HCT116 (cell line): ENCODE results near the gene IL17B. TPM values are rescaled to one million over a fixed set of nuclear protein-coding genes. Genes with fewer than 3 reads are reported as not detected.

ENCODE experiments used
- ATAC-seq: fragments of 200-7000 bp; cut with Tn5 transposase; 2 replicates; pipeline ENCODE4 v1.9.1; 2020; ENCODE audit warnings: mild to moderate bottlenecking, moderate library complexity
- BruUV-seq: library from RNA; stranded (reverse); fragments of 400-500 nt; replicated peaks from 2 replicates; lab custom pipeline; 2021; lab: Mats Ljungman, UMichigan
- CTCF ChIA-PET: fragments of 300-600 bp; sonication (Branson Sonifier 250); formaldehyde crosslinking; loops from one replicate; lab custom pipeline; 2021; ENCODE audit warnings: antibody characterized with exemption; lab: Charles Lee
- POLR2A ChIA-PET: fragments of 300-600, 350-600 bp; sonication (Branson Sonifier 250); formaldehyde crosslinking; loops from one replicate; lab custom pipeline; 2021; ENCODE audit warnings: antibody characterized with exemption; lab: Charles Lee
- RAD21 ChIA-PET, 2 experiments: fragments of 300-600 bp; sonication (Branson Sonifier 250); formaldehyde crosslinking; loops; one replicate each; lab custom pipeline; 2023; ENCODE audit warnings: low total read pairs in 2 of 2; ENCODE audit not compliant: uncharacterized antibody in 2 of 2, unreplicated experiment in 2 of 2, low non-redundant PET in 1 of 2; lab: Charles Lee
- DNase-seq: peaks from one replicate; pipeline ENCODE4 v3.0.0-alpha.2; 2010; ENCODE audit warnings: low read depth, low spot score
- H2AFZ ChIP-seq: fragments of 200-600 bp; shearing (Covaris generic), sonication (generic); 2 replicates; pipeline ENCODE4 v1.6.1; 2017; ENCODE audit warnings: low read depth, mixed run types, mixed read lengths, antibody characterized with exemption, low read length; ENCODE audit not compliant: poor library complexity, severe bottlenecking
- H3K27ac ChIP-seq: 2 replicates; pipeline ENCODE4 v1.5.1; 2012; ENCODE audit warnings: low read depth, low read length
- H3K27me3 ChIP-seq: fragments of 200-600 bp; sonication (generic); 2 replicates; pipeline ENCODE4 v1.6.1; 2016; ENCODE audit warnings: mixed run types, low read length, mixed read lengths; ENCODE audit not compliant: insufficient read depth
- H3K36me3 ChIP-seq, 2 experiments: fragments of 200-500 bp in 1 of 2; fragments of 200-600 bp in 1 of 2; sonication (Bioruptor generic) in 1 of 2; sonication (generic) in 1 of 2; 2 replicates each; pipeline versions ENCODE4 v1.5.1 to v1.6.1; 2014 to 2016; ENCODE audit warnings: low read length in 2 of 2, inconsistent platforms in 1 of 2, mixed read lengths in 1 of 2, mixed run types in 1 of 2; ENCODE audit not compliant: insufficient read depth in 2 of 2, control insufficient read depth in 1 of 2
- H3K4me1 ChIP-seq, 2 experiments: fragments of 200-600 bp in 1 of 2; sonication (generic) in 1 of 2; 2 replicates each; pipeline versions ENCODE4 v1.5.1 to v1.6.1; 2012 to 2017; ENCODE audit warnings: low read length in 2 of 2, inconsistent platforms in 1 of 2, mild to moderate bottlenecking in 1 of 2, mixed read lengths in 1 of 2, mixed run types in 1 of 2, moderate library complexity in 1 of 2; ENCODE audit not compliant: insufficient read depth in 2 of 2, control insufficient read depth in 1 of 2
- H3K4me2 ChIP-seq: fragments of 200-600 bp; sonication (generic); 2 replicates; pipeline ENCODE4 v1.6.1; 2017; ENCODE audit warnings: mixed run types, low read length, mixed read lengths
- H3K4me3 ChIP-seq, 2 experiments: fragments of 200-600 bp in 1 of 2; sonication (generic) in 1 of 2; replicated peaks in 1 of 2; 2 replicates each; pipeline ENCODE4 v1.5.1; 2011 to 2016; ENCODE audit warnings: low read length in 2 of 2, control low read depth in 1 of 2, low read depth in 1 of 2, mild to moderate bottlenecking in 1 of 2, mixed read lengths in 1 of 2, mixed run types in 1 of 2
- H3K79me2 ChIP-seq: fragments of 200-600 bp; sonication (generic); 2 replicates; pipeline ENCODE4 v1.6.1; 2017; ENCODE audit warnings: mild to moderate bottlenecking, mixed run types, low read length, moderate library complexity, mixed read lengths; ENCODE audit not compliant: insufficient read depth
- H3K9ac ChIP-seq: fragments of 200-600 bp; sonication (generic); 2 replicates; pipeline ENCODE4 v1.6.1; 2016; ENCODE audit warnings: low read length, mixed read lengths
- H3K9me2 ChIP-seq: fragments of 200-600 bp; sonication (generic), shearing (Covaris generic); 2 replicates; pipeline ENCODE4 v1.6.1; 2017; ENCODE audit warnings: mixed run types, mild to moderate bottlenecking, moderate library complexity; ENCODE audit not compliant: insufficient read depth
- H3K9me3 ChIP-seq, 2 experiments: fragments of 200-500 bp in 1 of 2; fragments of 200-600 bp in 1 of 2; sonication (Bioruptor generic) in 1 of 2; sonication (generic) in 1 of 2; 2 replicates each; pipeline ENCODE4 v1.6.1; 2014 to 2017; ENCODE audit warnings: low read length in 2 of 2, mixed read lengths in 2 of 2, inconsistent platforms in 1 of 2, low read depth in 1 of 2, mild to moderate bottlenecking in 1 of 2, mixed run types in 1 of 2, moderate library complexity in 1 of 2; ENCODE audit not compliant: control insufficient read depth in 1 of 2, insufficient read depth in 1 of 2
- H4K20me1 ChIP-seq: fragments of 200-600 bp; sonication (generic), shearing (Covaris generic); 2 replicates; pipeline ENCODE4 v1.6.1; 2017; ENCODE audit warnings: mixed run types, mild to moderate bottlenecking, moderate library complexity; ENCODE audit not compliant: insufficient read depth
- SIN3A ChIP-seq: IDR thresholded peaks from 2 replicates; pipeline ENCODE4 v1.6.1; 2012; ENCODE audit warnings: low read depth
- SP1 ChIP-seq: IDR thresholded peaks from 2 replicates; pipeline ENCODE4 v1.6.1; 2012; ENCODE audit warnings: low read depth
- TCF7L2 ChIP-seq: IDR thresholded peaks from 2 replicates; pipeline ENCODE4 v1.7.0; 2011; ENCODE audit warnings: borderline replicate concordance, inconsistent platforms; ENCODE audit not compliant: insufficient read depth, insufficient read length; ENCODE audit errors: extremely low read depth
- YY1 ChIP-seq: IDR thresholded peaks from 2 replicates; pipeline ENCODE4 v1.6.1; 2011; ENCODE audit warnings: low read length, low read depth, moderate library complexity, mild to moderate bottlenecking; ENCODE audit not compliant: insufficient replicate concordance; ENCODE audit errors: extremely low read depth
- ZNF274 ChIP-seq: fragments of 200-500 bp; sonication (Bioruptor generic); IDR thresholded peaks from 2 replicates; pipeline ENCODE4 v1.6.1; 2014; ENCODE audit warnings: mild to moderate bottlenecking, low read depth, low read length, inconsistent platforms
- intact Hi-C: fragments of 100-400 bp; cut with micrococcal nuclease; formaldehyde crosslinking; loops from 2 replicates; pipeline ENCODE4 v1.10.0; 2022
- total RNA-seq: library from RNA; stranded (reverse); gene quantifications from one replicate; pipeline ENCODE4 v1.2.1, GENCODE V29; 2021; ENCODE audit not compliant: unreplicated experiment
- TF ChIP-seq, protein P1 (sequence below), 3 experiments: fragments of 200-600 bp in 1 of 3; sonication (generic) in 1 of 3; IDR thresholded peaks in 2 of 3; conservative IDR thresholded peaks in 1 of 3; 2 replicates each; pipeline ENCODE4 v1.5.1; 2012 to 2017; ENCODE audit warnings: low read depth in 2 of 3, low read length in 2 of 3, antibody characterized with exemption in 1 of 3, borderline replicate concordance in 1 of 3, control low read depth in 1 of 3, mild to moderate bottlenecking in 1 of 3, mixed read lengths in 1 of 3, mixed run types in 1 of 3, moderate library complexity in 1 of 3; ENCODE audit not compliant: insufficient read depth in 1 of 3
- TF ChIP-seq, protein P2 (sequence below): IDR thresholded peaks from 2 replicates; pipeline ENCODE4 v1.6.1; 2012

The IL17B gene
- total RNA-seq, 1 experiment from 2014 or later, result 0.81 TPM

DNA sequence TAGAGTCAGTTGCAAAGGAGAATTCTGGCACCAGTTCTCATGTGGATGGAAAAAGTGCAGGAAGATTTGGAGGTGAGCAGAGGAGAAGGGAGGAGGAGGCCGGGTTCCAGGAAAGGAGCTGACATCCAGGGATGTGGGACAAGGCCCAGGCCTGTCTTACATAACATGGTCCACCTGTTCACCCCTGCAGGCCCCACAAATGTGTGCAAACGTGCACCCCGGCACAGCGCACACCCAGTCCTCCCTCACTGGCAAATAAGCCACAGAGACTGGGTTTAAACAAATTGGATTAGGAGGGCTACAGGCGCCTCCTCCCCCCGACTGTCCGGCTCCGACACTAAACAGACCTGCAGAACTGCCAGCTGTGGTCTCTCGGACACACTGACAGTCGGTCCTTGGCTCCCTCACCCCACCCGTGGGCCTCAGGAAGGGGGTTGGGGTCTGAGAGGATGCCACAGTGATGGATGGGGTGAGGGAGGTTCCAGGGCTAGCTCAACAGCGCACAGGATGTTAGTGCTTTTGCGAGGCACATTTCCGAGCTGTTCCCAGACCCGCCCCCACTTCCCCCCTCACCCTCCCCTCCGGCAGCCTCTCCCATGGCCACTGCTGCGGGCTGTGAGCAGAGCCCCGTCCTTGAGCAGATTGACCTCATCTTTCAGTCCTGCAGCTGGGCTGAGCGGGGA, 43.4 kb upstream of the IL17B start (continued):
- TF ChIP-seq, protein P1, sequence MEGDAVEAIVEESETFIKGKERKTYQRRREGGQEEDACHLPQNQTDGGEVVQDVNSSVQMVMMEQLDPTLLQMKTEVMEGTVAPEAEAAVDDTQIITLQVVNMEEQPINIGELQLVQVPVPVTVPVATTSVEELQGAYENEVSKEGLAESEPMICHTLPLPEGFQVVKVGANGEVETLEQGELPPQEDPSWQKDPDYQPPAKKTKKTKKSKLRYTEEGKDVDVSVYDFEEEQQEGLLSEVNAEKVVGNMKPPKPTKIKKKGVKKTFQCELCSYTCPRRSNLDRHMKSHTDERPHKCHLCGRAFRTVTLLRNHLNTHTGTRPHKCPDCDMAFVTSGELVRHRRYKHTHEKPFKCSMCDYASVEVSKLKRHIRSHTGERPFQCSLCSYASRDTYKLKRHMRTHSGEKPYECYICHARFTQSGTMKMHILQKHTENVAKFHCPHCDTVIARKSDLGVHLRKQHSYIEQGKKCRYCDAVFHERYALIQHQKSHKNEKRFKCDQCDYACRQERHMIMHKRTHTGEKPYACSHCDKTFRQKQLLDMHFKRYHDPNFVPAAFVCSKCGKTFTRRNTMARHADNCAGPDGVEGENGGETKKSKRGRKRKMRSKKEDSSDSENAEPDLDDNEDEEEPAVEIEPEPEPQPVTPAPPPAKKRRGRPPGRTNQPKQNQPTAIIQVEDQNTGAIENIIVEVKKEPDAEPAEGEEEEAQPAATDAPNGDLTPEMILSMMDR (IDR thresholded peaks at IDR 0.05 in 2 of 3, conservative IDR thresholded peaks at IDR 0.05 in 1 of 3; ENCODE audit: borderline replicate concordance in 1 of 3, insufficient read depth in 1 of 3, low read depth in 2 of 3, low read length in 2 of 3), result no peak
- TF ChIP-seq, protein P2, sequence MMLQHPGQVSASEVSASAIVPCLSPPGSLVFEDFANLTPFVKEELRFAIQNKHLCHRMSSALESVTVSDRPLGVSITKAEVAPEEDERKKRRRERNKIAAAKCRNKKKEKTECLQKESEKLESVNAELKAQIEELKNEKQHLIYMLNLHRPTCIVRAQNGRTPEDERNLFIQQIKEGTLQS, result no peak
- TF ChIP-seq YY1 (no peak), TCF7L2 (no peak)

DNA sequence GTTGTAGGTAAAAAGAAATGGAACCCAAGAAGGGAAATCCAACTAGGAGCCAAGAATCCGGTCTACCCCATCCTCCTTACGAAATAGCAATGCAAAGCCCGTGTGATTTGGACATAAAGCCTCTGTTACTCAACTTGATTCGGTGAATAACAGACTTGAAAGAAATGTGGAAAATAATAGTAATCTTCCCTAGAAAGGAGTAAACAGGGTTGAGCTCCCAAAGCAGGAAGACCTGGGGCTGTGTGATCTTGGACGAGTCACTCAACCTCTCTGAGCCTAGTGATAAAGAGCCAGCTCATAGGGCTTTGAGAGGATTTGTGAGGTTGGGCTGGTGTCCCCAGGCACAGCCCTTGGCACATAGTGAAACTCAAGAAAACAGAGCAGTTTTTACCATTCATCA, 42.7 kb upstream of the IL17B start:
- no peak overlapping the region for H2AFZ ChIP-seq
- ChIA-PET RAD21 (no interaction called here), POLR2A (no interaction called here), CTCF (no interaction called here)
- H3K9me2 ChIP-seq, result no peaks in the 10 kb centered on the region
- DNase-seq (no peak), ATAC-seq (no peak)
- no peaks in the 10 kb centered on the region for H3K36me3 ChIP-seq
- no peaks in the 10 kb centered on the region for H4K20me1 ChIP-seq
- no peaks in the 10 kb centered on the region for H3K27me3 ChIP-seq
- peaks cover 4 to 18% of the 10 kb centered on the region in 2 experiments; a peak in 3 of 4 replicates for H3K4me1 ChIP-seq
- no peak overlapping the region for H3K9ac ChIP-seq
- BruUV-seq, result no TSS peak
- TF ChIP-seq SIN3A (no peak), SP1 (no peak), YY1 (no peak), TCF7L2 (no peak), ZNF274 (no peak)
- no peak overlapping the region for H3K4me3 ChIP-seq
- H3K9me3 ChIP-seq, result no peaks in the 10 kb centered on the region
- H3K4me2 ChIP-seq, result no peak overlapping the region
- intact Hi-C loops, result no loop called here
- no peak overlapping the region for H3K27ac ChIP-seq
- H3K79me2 ChIP-seq, result no peaks in the 10 kb centered on the region
